GM19324 (cell line): ENCODE data around the gene TRIM37.

Experiments
- ATAC-seq: cut with Tn5 transposase; IDR thresholded peaks from one replicate; pipeline ENCODE4 v1.9.1; 2021; ENCODE audit warnings: mild to moderate bottlenecking, moderate library complexity; ENCODE audit not compliant: unreplicated experiment, low FRiP score

Gene TRIM37

GRCh38 chr17:59038734-59039133 lies 67.9 kb downstream of the TRIM37 start:
- ATAC-seq = no peak

- ATAC-seq = no peak
Measured at GRCh38 chr17:59037960-59038359, 68.7 kb downstream of the TRIM37 start.

- ATAC-seq = no peak
Measured at GRCh38 chr17:59030811-59031210, 75.9 kb downstream of the TRIM37 start.

- no peak for ATAC-seq
Measured at GRCh38 chr17:59028328-59028727, 78.4 kb downstream of the TRIM37 start.

GRCh38 chr17:59027750-59028149 lies 78.9 kb downstream of the TRIM37 start:
- ATAC-seq = no peak

GRCh38 chr17:59026176-59026939 lies 80.3 kb downstream of the TRIM37 start:
- ATAC-seq = no peak

GRCh38 chr17:59024916-59025315 lies 81.8 kb downstream of the TRIM37 start:
- no peak for ATAC-seq

- ATAC-seq = no peak
Measured at GRCh38 chr17:59018019-59018418, 88.7 kb downstream of the TRIM37 start.

GRCh38 chr17:59011975-59012374 lies 94.7 kb downstream of the TRIM37 start:
- no peak for ATAC-seq

- ATAC-seq = no peak
Measured at GRCh38 chr17:59010026-59010425, 96.7 kb downstream of the TRIM37 start.

GRCh38 chr17:59008737-59009136 lies 97.9 kb downstream of the TRIM37 start:
- no peak for ATAC-seq

GRCh38 chr17:59007995-59008394 lies 98.7 kb downstream of the TRIM37 start:
- no peak for ATAC-seq

GRCh38 chr17:59004338-59005111 lies 102.2 kb downstream of the TRIM37 start:
- ATAC-seq = no peak

- ATAC-seq = no peak
Measured at GRCh38 chr17:59003860-59004259, 102.8 kb downstream of the TRIM37 start.

- ATAC-seq = no peak
Measured at GRCh38 chr17:59002848-59003247, 103.8 kb downstream of the TRIM37 start.

GRCh38 chr17:59002126-59002525 lies 104.6 kb downstream of the TRIM37 start:
- no peak for ATAC-seq

- ATAC-seq = peak; percentile 77
Measured at GRCh38 chr17:59001158-59001814, 105.4 kb downstream of the TRIM37 start.

- no peak for ATAC-seq
Measured at GRCh38 chr17:59000022-59000421, 106.7 kb downstream of the TRIM37 start.

GRCh38 chr17:58999500-58999899 lies 107.2 kb downstream of the TRIM37 start:
- ATAC-seq = no peak

GRCh38 chr17:58998871-58999270 lies 107.8 kb downstream of the TRIM37 start:
- ATAC-seq = no peak
